ENCODE measurements around the gene PHACTR3.

Gene PHACTR3

DNA sequence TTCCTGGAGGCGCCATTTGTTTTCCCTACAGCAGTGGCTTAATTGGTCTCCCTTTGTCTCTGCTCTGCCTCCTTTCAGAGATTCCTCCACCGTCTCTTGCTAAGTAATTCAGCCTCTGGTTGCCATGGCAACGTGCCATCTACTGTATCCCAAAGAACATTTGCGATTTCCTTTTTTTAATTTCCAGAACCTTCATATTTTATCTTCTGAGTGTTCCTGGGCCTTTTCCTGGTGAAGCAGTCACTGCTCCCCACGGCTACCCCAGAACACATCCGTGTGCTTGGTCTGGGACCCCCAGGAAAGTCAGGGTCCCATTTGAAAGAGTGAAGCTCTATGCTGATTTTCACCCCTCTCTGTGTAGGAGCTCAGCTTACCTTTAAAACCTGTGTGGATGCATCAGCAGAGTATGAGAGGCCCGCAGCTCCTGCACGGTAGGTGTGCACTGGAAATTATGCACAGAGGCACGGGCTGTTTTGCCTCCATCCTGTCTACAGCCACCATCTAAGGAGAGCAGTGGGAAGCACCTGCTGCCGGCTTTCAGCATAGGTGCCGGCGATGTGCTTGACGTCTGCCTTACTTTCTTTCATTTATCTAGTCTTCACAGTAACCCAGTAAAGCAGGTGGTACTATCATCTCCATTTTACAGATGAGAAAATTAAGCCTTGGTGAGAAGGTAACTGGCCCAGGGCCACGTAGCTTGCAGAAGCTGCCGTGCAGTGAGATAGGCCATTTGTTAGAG, 206.3 kb downstream of the PHACTR3 start:
- TF ChIP-seq, protein P1, sequence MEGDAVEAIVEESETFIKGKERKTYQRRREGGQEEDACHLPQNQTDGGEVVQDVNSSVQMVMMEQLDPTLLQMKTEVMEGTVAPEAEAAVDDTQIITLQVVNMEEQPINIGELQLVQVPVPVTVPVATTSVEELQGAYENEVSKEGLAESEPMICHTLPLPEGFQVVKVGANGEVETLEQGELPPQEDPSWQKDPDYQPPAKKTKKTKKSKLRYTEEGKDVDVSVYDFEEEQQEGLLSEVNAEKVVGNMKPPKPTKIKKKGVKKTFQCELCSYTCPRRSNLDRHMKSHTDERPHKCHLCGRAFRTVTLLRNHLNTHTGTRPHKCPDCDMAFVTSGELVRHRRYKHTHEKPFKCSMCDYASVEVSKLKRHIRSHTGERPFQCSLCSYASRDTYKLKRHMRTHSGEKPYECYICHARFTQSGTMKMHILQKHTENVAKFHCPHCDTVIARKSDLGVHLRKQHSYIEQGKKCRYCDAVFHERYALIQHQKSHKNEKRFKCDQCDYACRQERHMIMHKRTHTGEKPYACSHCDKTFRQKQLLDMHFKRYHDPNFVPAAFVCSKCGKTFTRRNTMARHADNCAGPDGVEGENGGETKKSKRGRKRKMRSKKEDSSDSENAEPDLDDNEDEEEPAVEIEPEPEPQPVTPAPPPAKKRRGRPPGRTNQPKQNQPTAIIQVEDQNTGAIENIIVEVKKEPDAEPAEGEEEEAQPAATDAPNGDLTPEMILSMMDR (IDR thresholded peaks at IDR 0.05): no peak

DNA sequence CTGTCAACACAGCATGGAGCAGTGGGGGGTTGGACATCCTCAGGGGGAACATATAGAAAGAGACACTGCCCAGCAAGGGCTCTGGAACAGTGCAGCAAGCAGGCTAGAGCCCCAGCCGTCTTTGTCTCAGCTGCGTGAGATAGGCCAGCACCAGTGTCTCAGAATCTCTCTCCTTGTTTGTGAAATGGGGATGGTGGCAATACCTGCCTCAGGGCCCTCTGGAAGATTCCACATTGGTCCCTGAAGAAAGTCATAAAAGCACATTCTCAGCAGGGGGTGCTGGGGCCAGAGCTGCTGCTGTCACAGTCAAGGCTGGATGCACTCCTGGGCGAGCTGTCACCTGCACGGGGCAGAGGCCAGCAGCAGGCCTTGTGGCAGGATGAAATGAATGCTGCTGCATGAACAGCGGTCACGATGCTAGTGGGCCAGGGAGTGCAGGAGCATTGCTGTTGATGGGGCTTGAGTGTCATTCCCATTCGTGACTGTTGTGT, 207.4 kb downstream of the PHACTR3 start:
- TF ChIP-seq, protein P1 (IDR thresholded peaks at IDR 0.05): no peak

DNA sequence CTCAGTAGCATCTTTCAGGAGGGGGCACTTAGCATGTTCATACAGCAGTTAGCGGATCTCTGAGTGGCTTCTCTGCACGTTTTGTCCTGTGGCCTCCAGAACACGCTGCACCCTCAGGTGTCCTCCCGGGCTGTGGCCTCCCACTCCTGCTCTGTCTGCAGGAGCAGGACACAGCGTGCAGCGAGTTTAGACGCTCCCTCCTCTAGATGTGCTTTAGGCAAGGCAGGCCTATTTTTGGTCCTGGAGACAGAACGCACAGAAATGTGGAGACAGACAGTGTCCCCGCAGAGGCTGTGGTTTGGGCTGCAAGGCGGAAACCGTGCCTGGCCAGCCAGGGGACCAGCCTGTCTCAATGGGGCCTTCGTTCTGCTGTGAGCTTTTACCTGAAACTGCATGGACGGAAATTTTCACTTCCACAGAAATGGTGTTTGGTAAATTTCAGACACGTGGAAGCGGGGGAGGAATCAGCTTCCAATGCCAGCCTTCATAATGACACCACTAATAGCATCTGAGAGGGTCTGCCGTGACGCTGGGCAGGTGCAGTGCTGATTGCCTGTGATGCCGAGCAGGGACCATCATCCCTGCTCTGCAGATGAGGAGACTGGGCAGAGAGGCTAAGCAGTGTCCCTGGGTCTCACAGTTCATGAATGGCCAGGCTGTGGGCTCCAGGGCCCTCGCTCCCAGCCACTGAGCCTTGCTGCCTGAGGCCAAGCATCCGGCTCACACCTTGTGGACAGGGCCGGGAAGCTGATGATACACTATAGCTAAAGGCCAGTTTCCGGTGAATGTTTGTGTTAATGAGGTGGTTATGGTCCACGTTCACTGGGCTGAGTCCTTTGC, 208.2 kb downstream of the PHACTR3 start:
- TF ChIP-seq, protein P1 (IDR thresholded peaks at IDR 0.05): no peak

DNA sequence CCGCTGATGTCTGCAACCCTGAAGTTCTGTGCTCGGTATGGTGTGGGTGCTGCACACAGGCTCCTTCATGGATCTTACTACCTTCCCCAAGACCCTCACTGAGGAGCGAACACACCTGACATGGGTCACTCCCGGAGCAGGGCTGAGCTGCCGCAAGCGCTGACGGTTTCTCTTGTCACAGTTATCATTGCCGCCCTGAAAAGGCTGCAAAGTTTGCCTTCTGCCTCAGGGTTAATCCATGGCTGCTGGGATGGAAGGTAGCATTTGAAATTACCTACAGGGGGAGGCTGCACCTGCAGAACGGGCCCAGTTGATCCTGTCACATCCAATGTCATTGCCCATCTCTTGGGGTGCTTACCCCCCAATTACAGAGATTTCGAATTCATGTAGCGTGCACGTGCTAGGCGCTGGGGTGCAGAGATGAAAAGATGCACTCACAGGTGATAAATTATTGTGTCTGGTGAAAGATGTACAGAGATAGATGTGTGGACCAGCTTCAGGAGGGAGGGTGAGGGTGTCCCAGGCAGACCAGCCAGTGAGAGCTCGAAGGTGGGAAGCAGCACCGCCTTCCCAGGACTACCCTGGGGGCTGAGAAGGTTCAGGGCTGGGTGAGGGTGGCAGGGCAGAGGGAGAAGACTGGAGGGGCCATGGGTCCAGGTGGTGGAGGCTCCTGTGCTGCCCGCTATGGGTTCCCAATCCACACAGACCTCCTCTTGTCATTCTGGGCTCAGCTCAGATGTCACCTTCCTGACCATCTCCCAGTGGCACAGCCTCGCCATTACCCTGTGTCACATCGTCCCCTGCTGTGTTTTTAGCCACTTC, 209.0 kb downstream of the PHACTR3 start:
- TF ChIP-seq, protein P1 (IDR thresholded peaks at IDR 0.05): no peak

DNA sequence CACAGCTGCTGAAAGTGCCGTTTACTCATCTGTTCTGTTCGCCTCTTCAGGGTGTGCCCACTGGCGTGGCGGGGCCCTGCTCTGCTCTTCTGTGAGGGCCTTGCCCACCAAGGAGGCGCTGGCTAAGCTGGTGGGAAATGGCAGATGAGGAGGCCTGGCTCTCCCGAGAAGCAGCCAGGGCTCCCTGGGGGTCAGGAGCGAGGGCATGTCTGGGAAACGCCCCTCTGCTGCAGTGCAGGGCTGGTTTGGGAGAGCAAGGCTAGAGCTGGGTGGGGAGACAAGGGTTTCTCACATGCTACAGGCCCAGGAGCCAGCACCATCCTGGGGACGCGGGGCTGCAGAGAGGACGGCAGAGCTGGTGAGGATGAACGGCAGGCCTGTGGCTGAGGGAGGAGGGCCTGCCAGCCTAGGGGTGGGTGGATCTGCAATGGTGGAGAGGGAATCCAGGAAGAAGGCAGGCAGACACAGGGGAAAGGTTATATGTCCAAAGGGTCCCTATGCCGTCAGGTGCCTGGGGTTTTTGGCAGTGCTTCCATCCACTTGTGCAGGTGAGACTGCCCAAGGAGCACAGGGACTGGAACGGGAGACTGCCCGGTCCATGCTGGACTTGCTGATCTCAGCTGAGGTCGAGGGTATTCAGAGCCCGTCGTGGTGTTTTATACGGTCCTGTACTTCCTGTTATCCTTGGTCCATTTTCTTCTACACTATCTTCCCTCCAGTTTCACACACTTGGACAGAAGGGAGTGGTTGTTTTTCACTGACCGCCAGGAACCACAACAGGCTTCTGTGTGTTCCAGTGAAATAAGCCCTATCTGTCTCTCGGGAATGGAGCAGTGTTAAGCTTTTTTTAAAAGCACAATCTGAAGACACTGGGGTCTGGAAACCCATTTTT, 209.9 kb downstream of the PHACTR3 start:
- TF ChIP-seq, protein P1 (IDR thresholded peaks at IDR 0.05): no peak

DNA sequence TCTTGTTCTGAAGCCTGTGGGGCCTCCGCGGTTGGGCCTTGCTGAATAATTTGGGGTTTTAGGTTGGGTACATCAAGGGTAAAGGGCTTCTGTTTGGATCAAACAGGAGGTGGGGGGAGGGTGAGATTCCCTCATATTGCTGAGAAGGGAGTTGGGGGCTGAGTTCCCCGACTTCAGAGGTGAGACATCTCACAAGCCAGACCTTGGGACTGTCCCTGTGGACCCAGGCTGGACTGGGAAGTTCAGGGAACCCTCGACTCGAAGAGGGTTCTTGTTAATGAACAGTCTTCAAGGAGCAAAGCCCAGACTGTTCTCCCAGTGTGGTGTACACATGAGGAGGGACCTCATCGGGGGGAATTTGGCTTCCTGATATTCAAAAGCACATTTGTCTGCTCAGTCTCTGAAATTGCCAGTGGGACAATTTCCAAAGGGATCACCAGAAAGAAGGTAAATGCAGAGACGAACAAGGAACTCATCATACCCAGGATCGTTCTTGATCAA, 210.6 kb downstream of the PHACTR3 start:
- TF ChIP-seq, protein P1 (IDR thresholded peaks at IDR 0.05): no peak

Data from LNCAP (cell line).